Measurements from ENCODE around the gene CDO1. TPM values are rescaled to one million over a fixed set of nuclear protein-coding genes. Genes with fewer than 3 reads are reported as not detected.

Gene CDO1
- total and polyA plus RNA-seq, 2 of the 8 experiments (the other 6 are each of a cell fraction or from before 2014, with no cell fraction given), result 26.1 to 29.5 TPM

DNA sequence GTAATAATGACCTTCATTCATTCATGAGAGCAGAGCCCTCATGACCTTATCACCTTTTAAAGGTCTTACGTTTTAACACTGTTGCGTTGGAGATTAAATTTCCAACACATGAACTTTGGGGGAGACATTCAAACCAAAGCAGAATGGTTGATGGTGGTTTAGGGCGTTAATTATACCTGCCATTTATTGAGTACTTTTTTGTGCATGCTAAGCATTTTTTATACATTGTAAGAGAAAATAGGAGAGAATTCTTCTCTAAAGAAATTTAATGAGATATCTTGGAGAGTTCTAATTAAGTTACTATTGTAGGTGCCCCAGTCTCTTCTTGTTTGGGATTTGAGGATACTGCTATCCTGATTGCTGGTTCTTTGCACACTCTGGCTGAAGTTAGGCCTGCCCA is 37.7 kb upstream of the CDO1 start (continued):
- TF ChIP-seq ZNF274 (IDR thresholded peaks at IDR 0.05; ENCODE audit: borderline replicate concordance, extremely low read depth, low read length) (no peak), SIRT6 (IDR thresholded peaks at IDR 0.05; ENCODE audit: low read length) (no peak), SP4 (IDR thresholded peaks at IDR 0.05; ENCODE audit: low read length) (no peak), CEBPB (IDR thresholded peaks at IDR 0.05; ENCODE audit: low read depth, low read length) (no peak), KDM1A (IDR thresholded peaks at IDR 0.05; ENCODE audit: borderline replicate concordance, low read length) (no peak), BCL11A (IDR thresholded peaks at IDR 0.05; ENCODE audit: low read depth in 2 of 2, low read length in 2 of 2) (no peak)
- TF ChIP-seq, protein P1, sequence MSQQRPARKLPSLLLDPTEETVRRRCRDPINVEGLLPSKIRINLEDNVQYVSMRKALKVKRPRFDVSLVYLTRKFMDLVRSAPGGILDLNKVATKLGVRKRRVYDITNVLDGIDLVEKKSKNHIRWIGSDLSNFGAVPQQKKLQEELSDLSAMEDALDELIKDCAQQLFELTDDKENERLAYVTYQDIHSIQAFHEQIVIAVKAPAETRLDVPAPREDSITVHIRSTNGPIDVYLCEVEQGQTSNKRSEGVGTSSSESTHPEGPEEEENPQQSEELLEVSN (IDR thresholded peaks at IDR 0.05), result no peak
- TF ChIP-seq, protein P2, sequence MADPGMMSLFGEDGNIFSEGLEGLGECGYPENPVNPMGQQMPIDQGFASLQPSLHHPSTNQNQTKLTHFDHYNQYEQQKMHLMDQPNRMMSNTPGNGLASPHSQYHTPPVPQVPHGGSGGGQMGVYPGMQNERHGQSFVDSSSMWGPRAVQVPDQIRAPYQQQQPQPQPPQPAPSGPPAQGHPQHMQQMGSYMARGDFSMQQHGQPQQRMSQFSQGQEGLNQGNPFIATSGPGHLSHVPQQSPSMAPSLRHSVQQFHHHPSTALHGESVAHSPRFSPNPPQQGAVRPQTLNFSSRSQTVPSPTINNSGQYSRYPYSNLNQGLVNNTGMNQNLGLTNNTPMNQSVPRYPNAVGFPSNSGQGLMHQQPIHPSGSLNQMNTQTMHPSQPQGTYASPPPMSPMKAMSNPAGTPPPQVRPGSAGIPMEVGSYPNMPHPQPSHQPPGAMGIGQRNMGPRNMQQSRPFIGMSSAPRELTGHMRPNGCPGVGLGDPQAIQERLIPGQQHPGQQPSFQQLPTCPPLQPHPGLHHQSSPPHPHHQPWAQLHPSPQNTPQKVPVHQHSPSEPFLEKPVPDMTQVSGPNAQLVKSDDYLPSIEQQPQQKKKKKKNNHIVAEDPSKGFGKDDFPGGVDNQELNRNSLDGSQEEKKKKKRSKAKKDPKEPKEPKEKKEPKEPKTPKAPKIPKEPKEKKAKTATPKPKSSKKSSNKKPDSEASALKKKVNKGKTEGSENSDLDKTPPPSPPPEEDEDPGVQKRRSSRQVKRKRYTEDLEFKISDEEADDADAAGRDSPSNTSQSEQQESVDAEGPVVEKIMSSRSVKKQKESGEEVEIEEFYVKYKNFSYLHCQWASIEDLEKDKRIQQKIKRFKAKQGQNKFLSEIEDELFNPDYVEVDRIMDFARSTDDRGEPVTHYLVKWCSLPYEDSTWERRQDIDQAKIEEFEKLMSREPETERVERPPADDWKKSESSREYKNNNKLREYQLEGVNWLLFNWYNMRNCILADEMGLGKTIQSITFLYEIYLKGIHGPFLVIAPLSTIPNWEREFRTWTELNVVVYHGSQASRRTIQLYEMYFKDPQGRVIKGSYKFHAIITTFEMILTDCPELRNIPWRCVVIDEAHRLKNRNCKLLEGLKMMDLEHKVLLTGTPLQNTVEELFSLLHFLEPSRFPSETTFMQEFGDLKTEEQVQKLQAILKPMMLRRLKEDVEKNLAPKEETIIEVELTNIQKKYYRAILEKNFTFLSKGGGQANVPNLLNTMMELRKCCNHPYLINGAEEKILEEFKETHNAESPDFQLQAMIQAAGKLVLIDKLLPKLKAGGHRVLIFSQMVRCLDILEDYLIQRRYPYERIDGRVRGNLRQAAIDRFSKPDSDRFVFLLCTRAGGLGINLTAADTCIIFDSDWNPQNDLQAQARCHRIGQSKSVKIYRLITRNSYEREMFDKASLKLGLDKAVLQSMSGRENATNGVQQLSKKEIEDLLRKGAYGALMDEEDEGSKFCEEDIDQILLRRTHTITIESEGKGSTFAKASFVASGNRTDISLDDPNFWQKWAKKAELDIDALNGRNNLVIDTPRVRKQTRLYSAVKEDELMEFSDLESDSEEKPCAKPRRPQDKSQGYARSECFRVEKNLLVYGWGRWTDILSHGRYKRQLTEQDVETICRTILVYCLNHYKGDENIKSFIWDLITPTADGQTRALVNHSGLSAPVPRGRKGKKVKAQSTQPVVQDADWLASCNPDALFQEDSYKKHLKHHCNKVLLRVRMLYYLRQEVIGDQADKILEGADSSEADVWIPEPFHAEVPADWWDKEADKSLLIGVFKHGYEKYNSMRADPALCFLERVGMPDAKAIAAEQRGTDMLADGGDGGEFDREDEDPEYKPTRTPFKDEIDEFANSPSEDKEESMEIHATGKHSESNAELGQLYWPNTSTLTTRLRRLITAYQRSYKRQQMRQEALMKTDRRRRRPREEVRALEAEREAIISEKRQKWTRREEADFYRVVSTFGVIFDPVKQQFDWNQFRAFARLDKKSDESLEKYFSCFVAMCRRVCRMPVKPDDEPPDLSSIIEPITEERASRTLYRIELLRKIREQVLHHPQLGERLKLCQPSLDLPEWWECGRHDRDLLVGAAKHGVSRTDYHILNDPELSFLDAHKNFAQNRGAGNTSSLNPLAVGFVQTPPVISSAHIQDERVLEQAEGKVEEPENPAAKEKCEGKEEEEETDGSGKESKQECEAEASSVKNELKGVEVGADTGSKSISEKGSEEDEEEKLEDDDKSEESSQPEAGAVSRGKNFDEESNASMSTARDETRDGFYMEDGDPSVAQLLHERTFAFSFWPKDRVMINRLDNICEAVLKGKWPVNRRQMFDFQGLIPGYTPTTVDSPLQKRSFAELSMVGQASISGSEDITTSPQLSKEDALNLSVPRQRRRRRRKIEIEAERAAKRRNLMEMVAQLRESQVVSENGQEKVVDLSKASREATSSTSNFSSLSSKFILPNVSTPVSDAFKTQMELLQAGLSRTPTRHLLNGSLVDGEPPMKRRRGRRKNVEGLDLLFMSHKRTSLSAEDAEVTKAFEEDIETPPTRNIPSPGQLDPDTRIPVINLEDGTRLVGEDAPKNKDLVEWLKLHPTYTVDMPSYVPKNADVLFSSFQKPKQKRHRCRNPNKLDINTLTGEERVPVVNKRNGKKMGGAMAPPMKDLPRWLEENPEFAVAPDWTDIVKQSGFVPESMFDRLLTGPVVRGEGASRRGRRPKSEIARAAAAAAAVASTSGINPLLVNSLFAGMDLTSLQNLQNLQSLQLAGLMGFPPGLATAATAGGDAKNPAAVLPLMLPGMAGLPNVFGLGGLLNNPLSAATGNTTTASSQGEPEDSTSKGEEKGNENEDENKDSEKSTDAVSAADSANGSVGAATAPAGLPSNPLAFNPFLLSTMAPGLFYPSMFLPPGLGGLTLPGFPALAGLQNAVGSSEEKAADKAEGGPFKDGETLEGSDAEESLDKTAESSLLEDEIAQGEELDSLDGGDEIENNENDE (IDR thresholded peaks at IDR 0.05; ENCODE audit: insufficient replicate concordance, low read length), result no peak
